ENCODE results near the gene MAVS.

- no peak for TF ChIP-seq CTCF (conservative IDR thresholded peaks at IDR 0.05 in 1 of 2, IDR thresholded peaks at IDR 0.05 in 1 of 2; ENCODE audit: extremely low read depth in 1 of 2, insufficient read depth in 1 of 2, low read depth in 1 of 2, low read length in 2 of 2)
- no peak for TF ChIP-seq EZH2 (IDR thresholded peaks at IDR 0.05; ENCODE audit: borderline replicate concordance, low read length)
These were observed 7.8 kb downstream of the MAVS start for GRCh38 chr20:3854462-3854871.

Data from mammary epithelial cell (primary cell).